GM20431 (cell line): ENCODE measurements around the gene CHRM4.

Source experiments
- in situ Hi-C: fragments of 300-500 bp; cut with MseI, MboI; formaldehyde crosslinking; loops from one replicate; pipeline ENCODE4 v1.15.0; 2020; ENCODE audit warnings: low sequenced_read_pairs; ENCODE audit not compliant: unreplicated experiment

CHRM4 gene

GRCh38 chr11:46383974-46384701 is 7.4 kb downstream of the CHRM4 start:
- in situ Hi-C loops, result loop anchor here (25.0 kb wide), 1 partner anchor 153 kb away; no protein-coding TSS in a partner anchor

DNA sequence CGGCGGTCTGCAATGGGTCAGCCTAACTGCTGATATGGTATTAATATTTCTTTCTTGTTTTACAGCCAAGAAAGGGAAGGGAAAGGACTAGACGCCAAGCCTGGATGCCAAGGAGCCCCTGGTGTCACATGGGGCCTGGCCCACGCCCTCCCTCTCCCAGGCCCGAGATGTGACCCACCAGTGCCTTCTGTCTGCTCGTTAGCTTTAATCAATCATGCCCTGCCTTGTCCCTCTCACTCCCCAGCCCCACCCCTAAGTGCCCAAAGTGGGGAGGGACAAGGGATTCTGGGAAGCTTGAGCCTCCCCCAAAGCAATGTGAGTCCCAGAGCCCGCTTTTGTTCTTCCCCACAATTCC is 8.2 kb downstream of the CHRM4 start:
- in situ Hi-C loops, result loop anchor here (25.0 kb wide), 1 partner anchor 154 kb away; no protein-coding TSS in a partner anchor

GRCh38 chr11:46382646-46383403 is 8.8 kb downstream of the CHRM4 start:
- in situ Hi-C loops, result loop anchor here (25.0 kb wide), 1 partner anchor 154 kb away; no protein-coding TSS in a partner anchor

- in situ Hi-C loops, result loop anchor here (25.0 kb wide), 1 partner anchor 155 kb away; no protein-coding TSS in a partner anchor
These were observed 9.5 kb downstream of the CHRM4 start for GRCh38 chr11:46381819-46382645.

DNA sequence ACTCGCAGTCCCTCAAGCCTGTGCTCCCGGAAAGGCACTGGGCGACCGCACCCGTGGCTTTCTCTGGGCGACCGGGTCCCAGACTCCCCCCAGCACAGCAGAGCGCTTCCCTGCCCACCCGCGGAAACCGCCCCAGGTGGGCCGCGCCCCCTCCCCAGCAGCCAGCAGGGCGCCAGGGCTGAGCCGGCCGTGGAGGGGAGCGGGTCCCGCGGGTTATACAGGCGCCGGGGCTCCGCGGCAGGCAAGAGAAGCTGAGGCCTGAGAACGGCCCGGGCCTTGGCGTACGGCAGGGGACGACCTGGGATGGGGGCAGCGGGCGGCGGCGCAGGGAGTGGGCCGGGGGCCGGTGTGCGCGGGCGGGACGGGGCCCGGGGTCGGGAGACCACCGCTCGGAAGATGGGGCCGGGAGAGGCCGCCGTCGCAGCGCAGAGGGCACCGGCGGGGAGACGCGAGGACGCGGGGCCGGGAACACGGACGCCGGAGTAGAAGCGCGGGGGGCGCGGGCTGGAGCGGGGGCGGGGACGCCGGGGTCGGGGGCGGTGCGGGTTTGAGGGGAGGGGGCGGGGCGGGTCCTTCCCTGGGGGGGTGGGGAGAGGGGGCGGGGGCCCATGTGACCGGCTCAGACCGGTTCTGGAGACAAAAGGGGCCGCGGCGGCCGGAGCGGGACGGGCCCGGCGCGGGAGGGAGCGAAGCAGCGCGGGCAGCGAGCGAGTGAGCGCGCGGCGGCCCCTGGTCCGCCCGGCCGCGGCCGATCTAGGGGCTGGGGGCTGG is 10.3 kb downstream of the CHRM4 start, which contains the start of gene MDK:
Gene MDK (plus strand): TSS at position 622 of the 771 bp plus-strand sequence. CDS start 389 bp downstream, outside the sequence.
- in situ Hi-C loops, result loop anchor here (25.0 kb wide), 1 partner anchor 156 kb away; no protein-coding TSS in a partner anchor

DNA sequence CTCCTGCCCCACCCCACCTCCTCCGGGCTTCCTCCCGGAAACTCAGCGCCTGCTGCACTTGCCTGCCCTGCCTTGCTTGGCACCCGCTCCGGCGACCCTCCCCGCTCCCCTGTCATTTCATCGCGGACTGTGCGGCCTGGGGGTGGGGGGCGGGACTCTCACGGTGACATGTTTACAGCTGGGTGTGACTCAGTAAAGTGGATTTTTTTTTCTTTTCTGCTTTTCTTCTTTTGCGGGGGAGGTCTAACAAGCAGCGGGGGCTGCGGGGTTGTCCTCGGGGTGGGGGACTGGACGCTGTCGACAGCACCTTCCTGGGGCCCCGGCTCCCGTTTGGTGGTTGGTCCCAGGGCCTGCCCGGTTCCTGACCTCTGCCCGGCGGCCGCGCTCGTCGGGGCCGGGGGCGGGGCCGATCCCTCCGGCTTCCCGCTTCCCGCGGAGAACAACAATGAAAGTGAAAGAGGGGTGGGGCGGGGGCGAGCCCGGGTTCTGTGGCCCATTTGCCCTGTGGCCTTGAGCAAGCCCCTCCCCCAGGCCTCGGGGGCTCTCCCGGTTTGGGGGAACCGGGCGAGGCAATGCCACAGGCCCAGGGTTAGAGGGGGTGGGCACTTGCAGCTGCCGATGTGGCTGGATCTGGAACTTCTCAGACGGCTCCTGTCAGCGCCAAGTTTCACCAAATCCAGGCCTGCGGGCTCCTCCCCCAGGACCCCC is 11.1 kb downstream of the CHRM4 start:
- in situ Hi-C loops, result loop anchor here (25.0 kb wide), 1 partner anchor 157 kb away; no protein-coding TSS in a partner anchor

DNA sequence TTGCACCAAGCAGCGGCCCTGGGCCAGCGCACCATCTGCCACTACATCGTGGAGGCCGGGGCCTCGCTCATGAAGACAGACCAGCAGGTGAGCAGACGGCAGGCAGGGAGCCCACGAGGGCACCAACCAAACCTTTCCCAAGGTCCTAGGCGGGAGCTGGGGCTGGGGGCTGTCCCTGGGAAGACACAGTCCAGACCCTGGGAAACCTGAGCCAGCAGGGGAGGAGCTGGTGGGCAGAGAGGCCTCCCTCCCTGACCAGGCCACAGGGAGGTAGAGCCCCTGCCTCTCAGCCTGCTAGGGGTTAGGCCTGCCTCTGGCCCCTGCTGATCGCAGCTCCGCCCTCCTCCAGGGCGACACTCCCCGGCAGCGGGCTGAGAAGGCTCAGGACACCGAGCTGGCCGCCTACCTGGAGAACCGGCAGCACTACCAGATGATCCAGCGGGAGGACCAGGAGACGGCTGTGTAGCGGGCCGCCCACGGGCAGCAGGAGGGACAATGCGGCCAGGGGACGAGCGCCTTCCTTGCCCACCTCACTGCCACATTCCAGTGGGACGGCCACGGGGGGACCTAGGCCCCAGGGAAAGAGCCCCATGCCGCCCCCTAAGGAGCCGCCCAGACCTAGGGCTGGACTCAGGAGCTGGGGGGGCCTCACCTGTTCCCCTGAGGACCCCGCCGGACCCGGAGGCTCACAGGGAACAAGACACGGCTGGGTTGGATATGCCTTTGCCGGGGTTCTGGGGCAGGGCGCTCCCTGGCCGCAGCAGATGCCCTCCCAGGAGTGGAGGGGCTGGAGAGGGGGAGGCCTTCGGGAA is 11.9 kb downstream of the CHRM4 start:
- in situ Hi-C loops, result loop anchor here (25.0 kb wide), 1 partner anchor 158 kb away; no protein-coding TSS in a partner anchor

DNA sequence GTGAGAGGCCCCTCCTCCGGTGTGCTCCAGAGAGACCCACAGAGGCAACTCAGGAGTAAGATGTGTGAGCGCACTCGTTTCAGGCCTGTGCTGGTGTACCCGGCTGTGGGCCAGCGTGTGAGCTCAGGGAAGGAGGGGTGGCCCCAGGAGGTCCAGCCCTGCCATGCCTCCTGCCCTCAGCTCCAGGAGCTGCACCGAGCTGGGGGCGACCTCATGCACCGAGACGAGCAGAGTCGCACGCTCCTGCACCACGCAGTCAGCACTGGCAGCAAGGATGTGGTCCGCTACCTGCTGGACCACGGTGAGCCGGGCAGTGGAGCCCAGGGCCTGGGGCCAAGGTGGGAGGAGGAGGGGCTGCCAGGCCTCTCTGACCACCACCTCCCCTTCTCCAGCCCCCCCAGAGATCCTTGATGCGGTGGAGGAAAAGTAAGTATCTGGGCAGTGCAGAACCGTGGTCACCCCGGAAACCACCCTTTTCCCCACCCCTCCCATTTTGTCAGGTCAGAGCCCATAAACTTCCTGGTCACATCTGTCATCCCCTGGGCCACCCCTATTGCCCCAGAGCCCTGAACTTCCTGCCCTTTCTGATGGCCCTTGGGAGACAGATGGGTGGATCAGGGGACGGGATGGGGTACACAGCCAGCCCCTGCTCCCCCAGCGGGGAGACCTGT is 12.6 kb downstream of the CHRM4 start:
- in situ Hi-C loops, result loop anchor here (25.0 kb wide), 1 partner anchor 158 kb away; no protein-coding TSS in a partner anchor

GRCh38 chr11:46378296-46378695 is 13.3 kb downstream of the CHRM4 start:
- in situ Hi-C loops, result loop anchor here (25.0 kb wide), 1 partner anchor 159 kb away; no protein-coding TSS in a partner anchor

DNA sequence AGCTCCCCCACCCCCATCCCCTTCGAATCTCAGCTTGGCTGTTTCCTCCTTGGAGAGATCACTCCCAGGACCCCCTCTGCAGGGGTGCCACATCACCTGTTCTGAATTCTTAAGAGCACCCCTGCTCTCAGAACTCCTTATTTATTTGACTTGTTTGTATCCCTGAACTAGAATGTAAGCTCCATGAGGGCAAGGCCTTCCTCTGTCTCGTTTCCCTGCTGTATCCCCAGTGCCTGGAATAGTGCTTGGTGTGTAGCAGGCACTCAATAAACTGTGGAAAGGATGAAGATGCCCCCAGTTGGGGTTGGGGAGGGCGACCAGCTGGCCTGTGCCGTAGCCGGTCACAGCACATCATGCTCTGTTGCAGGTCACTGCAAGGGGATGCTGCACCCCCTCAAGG is 13.7 kb downstream of the CHRM4 start:
- in situ Hi-C loops, result loop anchor here (25.0 kb wide), 1 partner anchor 159 kb away; no protein-coding TSS in a partner anchor

- in situ Hi-C loops, result loop anchor here (25.0 kb wide), 1 partner anchor 160 kb away; no protein-coding TSS in a partner anchor
These were observed 14.3 kb downstream of the CHRM4 start for GRCh38 chr11:46377290-46377689.

GRCh38 chr11:46376258-46377050 is 15.1 kb downstream of the CHRM4 start:
- in situ Hi-C loops, result loop anchor here (25.0 kb wide), 1 partner anchor 161 kb away; no protein-coding TSS in a partner anchor

- in situ Hi-C loops, result loop anchor here (25.0 kb wide), 1 partner anchor 162 kb away; no protein-coding TSS in a partner anchor
These were observed 16.0 kb downstream of the CHRM4 start for GRCh38 chr11:46375392-46376101.

GRCh38 chr11:46374815-46375214 is 16.8 kb downstream of the CHRM4 start:
- in situ Hi-C loops, result loop anchor here (25.0 kb wide), 1 partner anchor 162 kb away; no protein-coding TSS in a partner anchor
